ENCODE results near the gene ZDHHC19.
"Not testable (repeated sequence)": the region's sequence is repeated elsewhere in the genome, so short reads cannot be mapped to it uniquely, and the experiment has no call there.

ZDHHC19 gene

DNA sequence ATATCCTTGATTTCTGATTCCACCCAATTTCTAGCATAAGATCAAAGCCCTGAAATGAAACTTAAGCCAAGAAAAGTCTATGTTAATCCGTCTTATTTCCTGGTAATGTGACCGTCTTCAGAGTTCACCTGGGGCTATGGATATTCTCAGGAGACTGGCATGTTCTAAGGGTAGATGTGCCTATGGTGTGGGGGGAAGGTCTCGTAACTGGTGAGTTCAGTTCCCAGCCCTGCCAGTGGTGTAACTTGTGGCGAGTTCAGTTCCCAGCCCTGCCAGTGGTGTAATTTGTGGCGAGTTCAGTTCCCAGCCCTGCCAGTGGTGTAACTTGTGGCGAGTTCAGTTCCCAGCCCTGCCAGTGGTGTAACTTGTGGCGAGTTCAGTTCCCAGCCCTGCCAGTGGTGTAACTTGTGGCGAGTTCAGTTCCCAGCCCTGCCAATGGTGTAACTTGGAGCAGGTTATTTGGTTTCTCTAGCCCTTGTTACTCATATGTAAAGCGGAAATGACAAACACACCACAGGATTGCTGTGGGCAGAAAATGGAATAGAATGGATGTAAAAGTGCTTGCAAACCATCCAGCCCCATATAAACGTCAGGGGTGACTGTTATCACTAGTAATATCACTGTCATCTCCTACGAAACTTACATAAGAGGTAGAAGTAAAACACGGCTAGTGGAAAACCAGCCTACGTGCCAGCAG is 35.6 kb upstream of the ZDHHC19 start:
- no peak overlapping the region for H3K4me3 ChIP-seq (ENCODE audit: low read depth, low read length)
- no peak for DNase-seq (ENCODE audit: low read depth, low spot score)
- POLR2A ChIA-PET = no interaction called here
- TF ChIP-seq, protein P1, sequence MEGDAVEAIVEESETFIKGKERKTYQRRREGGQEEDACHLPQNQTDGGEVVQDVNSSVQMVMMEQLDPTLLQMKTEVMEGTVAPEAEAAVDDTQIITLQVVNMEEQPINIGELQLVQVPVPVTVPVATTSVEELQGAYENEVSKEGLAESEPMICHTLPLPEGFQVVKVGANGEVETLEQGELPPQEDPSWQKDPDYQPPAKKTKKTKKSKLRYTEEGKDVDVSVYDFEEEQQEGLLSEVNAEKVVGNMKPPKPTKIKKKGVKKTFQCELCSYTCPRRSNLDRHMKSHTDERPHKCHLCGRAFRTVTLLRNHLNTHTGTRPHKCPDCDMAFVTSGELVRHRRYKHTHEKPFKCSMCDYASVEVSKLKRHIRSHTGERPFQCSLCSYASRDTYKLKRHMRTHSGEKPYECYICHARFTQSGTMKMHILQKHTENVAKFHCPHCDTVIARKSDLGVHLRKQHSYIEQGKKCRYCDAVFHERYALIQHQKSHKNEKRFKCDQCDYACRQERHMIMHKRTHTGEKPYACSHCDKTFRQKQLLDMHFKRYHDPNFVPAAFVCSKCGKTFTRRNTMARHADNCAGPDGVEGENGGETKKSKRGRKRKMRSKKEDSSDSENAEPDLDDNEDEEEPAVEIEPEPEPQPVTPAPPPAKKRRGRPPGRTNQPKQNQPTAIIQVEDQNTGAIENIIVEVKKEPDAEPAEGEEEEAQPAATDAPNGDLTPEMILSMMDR (IDR thresholded peaks at IDR 0.05; ENCODE audit: insufficient read depth, low read length, missing control alignments) = no peak
- CTCF ChIA-PET = no interaction called here

DNA sequence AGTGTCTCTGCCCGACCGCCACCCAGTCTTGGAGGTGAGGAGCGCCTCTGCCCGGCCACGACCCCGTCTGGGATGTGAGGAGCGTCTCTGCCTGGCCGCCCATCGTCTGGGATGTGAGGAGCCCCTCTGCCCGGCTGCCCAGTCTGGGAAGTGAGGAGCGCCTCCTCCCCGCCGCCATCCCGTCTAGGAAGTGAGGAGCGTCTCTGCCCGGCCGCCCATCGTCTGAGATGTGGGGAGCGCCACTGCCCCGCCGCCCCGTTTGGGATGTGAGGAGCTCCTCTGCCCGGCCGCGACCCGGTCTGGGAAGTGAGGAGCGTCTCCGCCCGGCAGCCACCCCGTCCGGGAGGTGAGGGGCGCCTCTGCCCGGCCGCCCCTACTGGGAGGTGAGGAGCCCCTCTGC is 33.0 kb upstream of the ZDHHC19 start:
- DNase-seq (ENCODE audit: low read depth, low spot score); POLR2A ChIA-PET; H3K4me3 ChIP-seq (ENCODE audit: low read depth, low read length): not testable (repeated sequence)
- CTCF ChIA-PET = interaction anchor here (0.9 kb wide), 1 partner anchor 10 kb away, joined by 3 read pairs; no protein-coding TSS in a partner anchor

DNA sequence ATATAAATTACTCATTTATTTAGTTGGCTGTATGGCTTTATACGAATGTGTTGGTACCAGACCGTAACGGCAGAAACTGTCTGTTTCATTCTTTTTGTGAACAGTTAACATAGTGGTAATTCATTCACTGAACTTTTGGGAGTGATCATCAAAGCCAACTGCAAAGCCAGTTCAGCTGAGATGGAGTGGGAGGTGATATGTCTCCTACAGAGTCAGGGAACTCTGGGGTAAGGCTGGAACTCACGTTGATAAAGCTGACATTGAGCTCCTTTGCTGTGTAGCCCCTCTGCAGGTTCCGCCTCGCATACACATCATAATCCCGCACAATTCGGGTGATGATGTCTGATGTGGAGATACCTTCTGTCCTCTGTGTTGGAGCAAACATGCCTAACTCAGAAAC is 30.5 kb upstream of the ZDHHC19 start:
- TF ChIP-seq, protein P1 (IDR thresholded peaks at IDR 0.05; ENCODE audit: insufficient read depth, low read length, missing control alignments) = no peak
- CTCF ChIA-PET = interaction anchor here (1.0 to 3.3 kb wide), 2 partner anchors 12 to 45 kb away, joined by 3 to 28 read pairs; no protein-coding TSS in a partner anchor
- POLR2A ChIA-PET = no interaction called here

DNA sequence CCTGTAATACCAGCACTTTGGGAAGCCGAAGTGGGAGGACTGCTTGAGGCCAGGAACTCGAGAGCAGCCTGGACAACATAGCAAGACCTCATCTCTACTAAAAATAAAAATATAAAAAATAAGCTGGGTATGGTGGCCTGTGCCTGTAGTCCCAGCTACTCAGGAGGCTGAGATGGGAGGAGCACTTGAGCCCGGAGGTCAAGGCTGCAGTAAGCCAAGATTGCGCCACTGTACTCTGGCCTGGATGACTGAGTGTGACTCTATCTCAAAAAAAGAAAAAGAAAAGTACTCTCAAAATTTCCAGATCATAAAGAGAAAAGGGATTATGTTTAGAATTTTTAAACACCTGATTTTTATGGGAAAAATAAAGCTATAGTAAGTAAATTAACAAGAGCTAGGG is 29.2 kb upstream of the ZDHHC19 start:
- POLR2A ChIA-PET = no interaction called here
- CTCF ChIA-PET = interaction anchor here (0.6 to 3.3 kb wide), 5 partner anchors 14 to 288 kb away, joined by 3 to 28 read pairs (median 4); no protein-coding TSS in a partner anchor

More for the DNA sequence above, 30.5 kb upstream of the ZDHHC19 start:
- no peak overlapping the region for H3K4me3 ChIP-seq (ENCODE audit: low read depth, low read length)
- DNase-seq (ENCODE audit: low read depth, low spot score) = no peak

DNA sequence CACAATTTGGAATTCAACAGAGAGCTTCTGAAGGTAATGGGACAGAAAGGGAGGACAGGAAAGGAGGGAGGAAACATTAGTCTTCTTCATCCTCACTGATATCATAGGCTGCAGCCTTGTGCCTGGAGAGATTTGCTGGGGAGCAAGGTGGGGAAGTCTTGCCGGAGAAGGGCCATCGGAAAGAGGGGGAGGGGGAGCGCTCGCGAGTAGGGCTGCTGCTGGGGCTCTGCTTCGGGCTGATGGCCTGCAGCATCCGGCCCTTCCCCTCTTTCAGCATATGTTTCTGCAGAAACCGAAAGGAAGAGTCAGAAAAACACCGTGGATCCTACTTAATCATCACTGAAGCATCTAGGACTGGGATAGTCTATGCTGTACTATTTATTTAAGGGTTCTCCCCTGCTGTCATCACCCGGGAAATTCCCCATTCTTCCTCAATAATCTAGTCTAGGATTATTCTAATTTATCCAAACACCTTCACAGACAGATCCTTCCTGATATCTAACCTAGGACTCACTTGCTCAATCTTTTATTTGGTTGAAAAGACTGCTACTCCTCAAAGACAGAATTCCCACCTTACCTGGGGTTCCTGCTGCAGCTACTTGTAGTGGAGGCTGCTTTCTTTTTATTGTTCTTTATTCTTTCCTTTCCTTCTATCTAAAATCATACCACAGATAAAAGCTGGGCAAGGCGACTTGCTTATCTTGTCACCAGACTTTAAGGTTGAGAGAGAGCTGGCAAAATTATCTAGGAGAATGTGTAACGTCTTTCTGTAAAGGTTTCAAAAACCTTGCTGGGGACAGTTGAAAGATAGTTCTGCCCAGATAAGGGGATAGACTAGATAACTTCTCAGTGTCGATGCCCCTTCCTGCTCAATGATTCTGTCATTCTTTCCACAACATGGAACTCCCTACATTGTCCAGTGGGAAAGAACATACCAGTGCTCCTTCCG is 27.7 kb upstream of the ZDHHC19 start:
- ChIA-PET CTCF (interaction anchor here (1.2 to 2.0 kb wide), 3 partner anchors 17 to 284 kb away, joined by 3 to 6 read pairs (median 5); no protein-coding TSS in a partner anchor), POLR2A (no interaction called here)
- H3K4me3 ChIP-seq (ENCODE audit: low read depth, low read length) = no peak overlapping the region
- TF ChIP-seq, protein P1 (IDR thresholded peaks at IDR 0.05; ENCODE audit: insufficient read depth, low read length, missing control alignments) = no peak
- peak; percentile 29 for DNase-seq (ENCODE audit: low read depth, low spot score)

More for the DNA sequence above, 29.2 kb upstream of the ZDHHC19 start:
- DNase-seq (ENCODE audit: low read depth, low spot score) = no peak
- H3K4me3 ChIP-seq (ENCODE audit: low read depth, low read length) = no peak overlapping the region
- TF ChIP-seq, protein P1 (IDR thresholded peaks at IDR 0.05; ENCODE audit: insufficient read depth, low read length, missing control alignments) = no peak

DNA sequence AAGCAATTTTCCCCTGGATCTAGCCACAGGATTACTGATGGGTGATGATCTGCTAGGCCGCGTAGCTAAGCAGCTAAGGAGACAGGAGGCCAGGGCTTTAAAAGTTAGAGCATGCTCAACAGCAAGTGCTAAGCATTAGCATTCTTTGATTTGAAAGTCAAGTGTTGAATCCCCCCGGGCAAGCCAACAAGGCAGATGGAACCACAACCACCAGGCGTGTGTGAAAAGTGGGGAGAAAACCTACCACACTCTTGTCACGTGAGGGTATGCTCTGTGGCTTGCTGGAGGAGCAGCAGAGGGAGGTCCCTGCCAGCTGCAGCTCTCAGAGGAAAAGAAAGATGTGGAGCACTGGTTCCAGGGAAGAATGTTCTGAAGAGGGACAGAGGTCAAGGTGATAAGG is 26.0 kb upstream of the ZDHHC19 start:
- CTCF ChIA-PET = interaction anchor here (1.2 to 2.0 kb wide), 4 partner anchors 16 to 286 kb away, joined by 3 to 6 read pairs (median 4); no protein-coding TSS in a partner anchor
- no peak for DNase-seq (ENCODE audit: low read depth, low spot score)
- no peak overlapping the region for H3K4me3 ChIP-seq (ENCODE audit: low read depth, low read length)
- TF ChIP-seq, protein P1 (IDR thresholded peaks at IDR 0.05; ENCODE audit: insufficient read depth, low read length, missing control alignments) = no peak
- POLR2A ChIA-PET = no interaction called here
